HepG2 (cell line): ENCODE measurements around the gene XRN1. TPM values are rescaled to one million over a fixed set of nuclear protein-coding genes. Genes with fewer than 3 reads are reported as not detected.
A peak's percentile ranks its signal among the peaks of the same experiment; 100 is the strongest.

Experiments
- ATAC-seq: fragments of 200-7000 bp; cut with Tn5 transposase; 3 replicates; pipeline ENCODE4 v1.9.1; 2020; ENCODE audit warnings: mild to moderate bottlenecking, moderate library complexity
- BruUV-seq: library from RNA; stranded (reverse); fragments of 400-500 nt; replicated peaks from 2 replicates; lab custom pipeline; 2021; lab: Mats Ljungman, UMichigan
- CTCF ChIA-PET: fragments of 300-600 bp; formaldehyde crosslinking; extraction: SDS; loops from one replicate; lab custom pipeline; 2021; ENCODE audit warnings: low total read pairs, inconsistent platforms, low intra/inter-chr PET ratio; lab: Yijun Ruan, JAX
- POLR2A ChIA-PET: fragments of 350-600 bp; sonication (Branson Sonifier 250); formaldehyde crosslinking; loops from one replicate; lab custom pipeline; 2020; ENCODE audit warnings: antibody characterized with exemption, inconsistent platforms; lab: Yijun Ruan, JAX
- DNase-seq: peaks from one replicate; pipeline ENCODE4 v3.0.0-alpha.2; 2015; ENCODE audit warnings: low spot score
- FAIRE-seq: peaks from 3 replicates; lab custom pipeline; 2011; peaks lifted over from hg19 to GRCh38; lab: Jason Lieb, UNC
- H2AFZ ChIP-seq: one replicate; pipeline ENCODE4 v1.6.1; 2011; ENCODE audit warnings: low read length, inconsistent platforms
- H3K27ac ChIP-seq: fragments of 300-600 bp; 3 replicates; pipeline ENCODE4 v1.8.0; 2011; ENCODE audit warnings: mixed run types, mild to moderate bottlenecking, mixed read lengths, low read length, inconsistent platforms; ENCODE audit not compliant: insufficient read depth; ENCODE audit errors: extremely low read length
- H3K27me3 ChIP-seq, 2 experiments: fragments of 200-600 bp in 1 of 2; 2 replicates in 1 of 2; 3 replicates in 1 of 2; pipeline versions ENCODE4 v1.6.0 to v1.8.0; 2011; ENCODE audit warnings: low read length in 2 of 2, mild to moderate bottlenecking in 2 of 2, moderate library complexity in 2 of 2, inconsistent platforms in 1 of 2; ENCODE audit not compliant: insufficient read depth in 2 of 2, control insufficient read depth in 1 of 2
- H3K36me3 ChIP-seq, 2 experiments: fragments of 200-600 bp in 1 of 2; replicated peaks in 1 of 2; 2 replicates in 1 of 2; 3 replicates in 1 of 2; pipeline versions ENCODE4 v1.5.1 to v1.8.0; 2011; ENCODE audit warnings: low read length in 2 of 2, inconsistent platforms in 1 of 2; ENCODE audit not compliant: insufficient read depth in 2 of 2, control insufficient read depth in 1 of 2
- H3K4me1 ChIP-seq: 2 replicates; pipeline ENCODE4 v1.5.1; 2012; ENCODE audit warnings: low read length, inconsistent platforms; ENCODE audit not compliant: insufficient read depth
- H3K4me2 ChIP-seq: 2 replicates; pipeline ENCODE4 v1.6.0; 2011; ENCODE audit warnings: low read depth, low read length, inconsistent platforms
- H3K4me3 ChIP-seq, 3 experiments: fragments of 200-600 bp in 1 of 3; sonication (generic), shearing (Covaris generic) in 1 of 3; replicated peaks in 1 of 3; 2 replicates each; pipeline ENCODE4 v1.5.1; 2011 to 2016; ENCODE audit warnings: low read length in 3 of 3, inconsistent platforms in 2 of 3, low read depth in 2 of 3, mild to moderate bottlenecking in 2 of 3, control low read depth in 1 of 3, mixed read lengths in 1 of 3; ENCODE audit not compliant: insufficient read depth in 1 of 3
- H3K79me2 ChIP-seq: one replicate; pipeline ENCODE4 v1.6.1; 2011; ENCODE audit warnings: low read length, inconsistent platforms; ENCODE audit not compliant: insufficient read depth
- H3K9ac ChIP-seq: 2 replicates; pipeline ENCODE4 v1.6.0; 2011; ENCODE audit warnings: mild to moderate bottlenecking, low read depth, low read length, inconsistent platforms; ENCODE audit not compliant: insufficient read depth
- H3K9me3 ChIP-seq: 2 replicates; pipeline ENCODE4 v1.5.1; 2012; ENCODE audit warnings: mild to moderate bottlenecking, low read length
- H4K20me1 ChIP-seq: 2 replicates; pipeline ENCODE4 v1.6.0; 2011; ENCODE audit warnings: inconsistent platforms, mild to moderate bottlenecking, low read length, moderate library complexity; ENCODE audit not compliant: insufficient read depth
- HOMEZ ChIP-seq: IDR thresholded peaks from 2 replicates; pipeline ENCODE4 v1.6.1; 2016; ENCODE audit warnings: low read depth
- MAFF ChIP-seq: IDR thresholded peaks from 2 replicates; pipeline ENCODE4 v1.6.1; 2011; ENCODE audit warnings: low read depth, low read length, improper control_type of control experiment
- MTA3 ChIP-seq: sonication (generic); formaldehyde crosslinking; IDR thresholded peaks from 2 replicates; pipeline ENCODE4 v1.4.0; 2020; ENCODE audit warnings: missing genetic modification reagents
- RBAK ChIP-seq: sonication (generic); formaldehyde crosslinking; IDR thresholded peaks from 2 replicates; pipeline ENCODE4 v1.5.1; 2020; ENCODE audit warnings: mild to moderate bottlenecking, missing genetic modification reagents
- RORA ChIP-seq: sonication (generic); formaldehyde crosslinking; IDR thresholded peaks from 2 replicates; pipeline ENCODE4 v1.5.0; 2020; ENCODE audit warnings: mild to moderate bottlenecking, missing genetic modification reagents, moderate library complexity
- SP5 ChIP-seq: IDR thresholded peaks from 2 replicates; pipeline ENCODE4 v1.6.1; 2016; ENCODE audit warnings: low read depth, borderline replicate concordance
- STAG1 ChIP-seq: sonication (generic); formaldehyde crosslinking; IDR thresholded peaks from 2 replicates; pipeline ENCODE4 v1.4.0; 2020; ENCODE audit warnings: missing genetic modification reagents
- THRA ChIP-seq: sonication (generic); formaldehyde crosslinking; IDR thresholded peaks from 2 replicates; pipeline ENCODE4 v1.4.0; 2020; ENCODE audit warnings: missing genetic modification reagents, borderline replicate concordance
- ZNF629 ChIP-seq: sonication (generic); formaldehyde crosslinking; conservative IDR thresholded peaks from 2 replicates; pipeline ENCODE4 v1.5.0; 2020; ENCODE audit warnings: missing genetic modification reagents
- ZNF776 ChIP-seq: sonication (generic); formaldehyde crosslinking; IDR thresholded peaks from 2 replicates; pipeline ENCODE4 v1.4.0; 2020; ENCODE audit warnings: mild to moderate bottlenecking, missing genetic modification reagents
- WGBS: methylation state at CpG from one replicate; pipeline ENCODE4 v1.1.6; 2017; ENCODE audit warnings: low lambda C conversion rate; 5-methylcytosine and 5-hydroxymethylcytosine counted together
- in situ Hi-C: cut with HindIII; loops from 2 replicates; pipeline ENCODE4 v1.10.0; 2017; ENCODE audit warnings: low pct_unique_long_range_greater_than_20kb; ENCODE audit not compliant: extremely low pct_ligation_motif_present
- intact Hi-C: fragments of 100-400 bp; cut with micrococcal nuclease; formaldehyde crosslinking; loops from one replicate; pipeline ENCODE4 v1.10.0; 2022; ENCODE audit not compliant: unreplicated experiment
- polyA plus RNA-seq, 8 experiments: library from polyadenylated mRNA; depleted of rRNA in 3 of 8; stranded (reverse) in 7 of 8; unstranded in 1 of 8; fragments of >200 nt; fragmentation: Illumina TruSeq in 4 of 8; extraction: Trizol in 4 of 8; gene quantifications; 2 replicates each; pipeline versions ENCODE4 v1.2.1 to v1.2.3, GENCODE V29; 2011 to 2016; ENCODE audit warnings: low read depth in 4 of 8, missing spikeins in 1 of 8, mixed read lengths in 1 of 8; ENCODE audit not compliant: insufficient read depth in 1 of 8
- total RNA-seq, 5 experiments: library from RNA; depleted of rRNA; stranded (reverse); fragments of >200 nt; fragmentation: Illumina TruSeq; extraction: Trizol; gene quantifications; 2 replicates each; pipeline ENCODE4 v1.2.3, GENCODE V29; 2016; ENCODE audit warnings: low read depth in 1 of 5

Gene XRN1
- total and polyA plus RNA-seq, 2 of the 13 experiments (the other 11 are each of a cell fraction or from before 2014, with no cell fraction given) = 13.2 to 13.3 TPM

GRCh38 chr3:142418926-142419592 lies 28.8 kb downstream of the XRN1 start:
- Histone ChIP-seq H3K4me1 (peaks cover 9% of the 10 kb centered on the region), H3K9me3 (no peaks in the 10 kb centered on the region), H3K27ac (no peak overlapping the region), H3K4me2 (no peak overlapping the region), H3K9ac (no peak overlapping the region), H3K4me3 (no peak overlapping the region), H4K20me1 (no peaks in the 10 kb centered on the region), H3K27me3 (no peaks in the 10 kb centered on the region), H2AFZ (no peak overlapping the region), H3K36me3 (peaks cover 2 to 37% of the 10 kb centered on the region in 2 experiments; a peak in 3 of 5 replicates), H3K79me2 (no peaks in the 10 kb centered on the region)
- intact Hi-C loops (no loop called here), in situ Hi-C loops (no loop called here)
- POLR2A ChIA-PET = no interaction called here
- no peak for TF ChIP-seq HOMEZ (CRISPR knock-in tag)
- TF ChIP-seq MTA3 (CRISPR knock-in tag) = no peak
- TF ChIP-seq RBAK (CRISPR knock-in tag) = no peak
- no peak for TF ChIP-seq RORA
- FAIRE-seq = no peak
- no peak for ATAC-seq
- no TSS peak for BruUV-seq
- no peak for DNase-seq
- WGBS = 97% methylated on average over 5 of the region's 5 CpGs
- CTCF ChIA-PET = no interaction called here

- Histone ChIP-seq H3K36me3 (peaks cover 2 to 31% of the 10 kb centered on the region in 2 experiments; a peak in 3 of 5 replicates), H3K4me2 (no peak overlapping the region)
- CTCF ChIA-PET = no interaction called here
- ATAC-seq (no peak), FAIRE-seq (no peak)
- intact Hi-C loops = no loop called here
- TF ChIP-seq ZNF776 (CRISPR knock-in tag) (no peak), THRA (no peak), SP5 (CRISPR knock-in tag) (no peak), MAFF (0 out of 2 replicates have a peak, but pooled peaks have one; percentile 36), STAG1 (no peak), ZNF629 (no peak)
- TF ChIP-seq, all 625 proteins: peak for 1
- peaks cover 9% of the 10 kb centered on the region for H3K4me1 ChIP-seq
- no peaks in the 10 kb centered on the region for H3K9me3 ChIP-seq
- no peaks in the 10 kb centered on the region for H4K20me1 ChIP-seq
- POLR2A ChIA-PET = no interaction called here
- H3K27ac ChIP-seq = no peak overlapping the region
- BruUV-seq = no TSS peak
- H3K9ac ChIP-seq = no peak overlapping the region
- 82% methylated on average over 1 of the region's 1 CpG for WGBS
- DNase-seq = peak; percentile 23
- H3K4me3 ChIP-seq = no peak overlapping the region
- no peaks in the 10 kb centered on the region for H3K27me3 ChIP-seq
- in situ Hi-C loops = no loop called here
- H3K79me2 ChIP-seq = no peaks in the 10 kb centered on the region
- no peak overlapping the region for H2AFZ ChIP-seq
These were observed 30.5 kb downstream of the XRN1 start for GRCh38 chr3:142417302-142417701.
